ENCODE measurements around the gene UCHL5. TPM values are rescaled to one million over a fixed set of nuclear protein-coding genes. Genes with fewer than 3 reads are reported as not detected.
"Not testable (repeated sequence)": the region's sequence is repeated elsewhere in the genome, so short reads cannot be mapped to it uniquely, and the experiment has no call there.

The UCHL5 gene
- polyA plus RNA-seq, 1 donor from 2014 or later = 28.8 TPM

- H3K79me2 ChIP-seq (replicated peaks; ENCODE audit: insufficient read depth, low read length) = no peaks in the 10 kb centered on the region
- H3K9ac ChIP-seq (ENCODE audit: low read length) = no peak overlapping the region
- TF ChIP-seq REST (IDR thresholded peaks at IDR 0.05; ENCODE audit: borderline replicate concordance) (no peak), CTCF (IDR thresholded peaks at IDR 0.05; ENCODE audit: poor library complexity, severe bottlenecking) (no peak), RAD21 (conservative IDR thresholded peaks at IDR 0.05) (no peak), EZH2 (IDR thresholded peaks at IDR 0.05; ENCODE audit: borderline replicate concordance, insufficient read depth, low read length, poor library complexity, severe bottlenecking) (no peak), POLR2AphosphoS5 (IDR thresholded peaks at IDR 0.05) (no peak), EP300 (conservative IDR thresholded peaks at IDR 0.05; ENCODE audit: poor library complexity, severe bottlenecking) (no peak), SMC3 (conservative IDR thresholded peaks at IDR 0.05; ENCODE audit: poor library complexity) (no peak), TAF1 (IDR thresholded peaks at IDR 0.05; ENCODE audit: low read depth) (no peak), MXI1 (conservative IDR thresholded peaks at IDR 0.05; ENCODE audit: poor library complexity, severe bottlenecking) (no peak)
- no peaks in the 10 kb centered on the region for H3K9me3 ChIP-seq (ENCODE audit: low read length)
- H3K9me2 ChIP-seq (ENCODE audit: insufficient read depth, low read length) = no peaks in the 10 kb centered on the region
- H3K4me3 ChIP-seq (ENCODE audit: low read length) = no peak overlapping the region
- no peak overlapping the region for H2AFZ ChIP-seq (ENCODE audit: low read depth, low read length)
- no peaks in the 10 kb centered on the region for H3K27me3 ChIP-seq (ENCODE audit: insufficient read depth, low read depth, low read length)
- H4K20me1 ChIP-seq (ENCODE audit: insufficient read depth) = no peaks in the 10 kb centered on the region
- no peaks in the 10 kb centered on the region for H3F3A ChIP-seq (ENCODE audit: insufficient read depth, low read length, poor library complexity, severe bottlenecking)
- no peak overlapping the region for H3K27ac ChIP-seq (ENCODE audit: low read length)
- H3K4me2 ChIP-seq (ENCODE audit: low read length) = no peak overlapping the region
- H3K36me3 ChIP-seq (ENCODE audit: insufficient read depth, low read length) = no peaks in the 10 kb centered on the region
These were observed 75.7 kb downstream of the UCHL5 start for GRCh38 chr1:192983349-192983980.

DNA sequence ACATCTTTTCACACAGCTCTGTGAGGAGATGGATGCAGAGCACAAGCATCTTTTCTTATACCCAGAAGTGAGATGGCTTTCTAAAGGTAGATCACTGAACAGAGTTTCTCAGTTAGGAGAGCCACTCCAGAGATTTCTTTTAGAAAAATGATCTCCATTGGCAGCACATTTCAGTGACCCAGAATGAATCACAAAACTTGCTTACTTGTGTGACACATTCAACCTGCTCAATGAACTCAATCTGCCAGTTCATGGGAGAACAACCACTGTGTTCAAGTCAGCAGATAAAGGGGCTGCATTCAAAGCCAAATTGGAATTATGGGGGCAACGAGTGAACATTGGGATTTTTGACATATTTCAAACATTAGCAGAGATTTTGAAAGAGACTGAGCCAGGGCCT, 78.3 kb downstream of the UCHL5 start:
- Histone ChIP-seq H3K4me2 (ENCODE audit: low read length) (no peak overlapping the region), H3K36me3 (ENCODE audit: insufficient read depth, low read length) (no peaks in the 10 kb centered on the region), H3K4me3 (ENCODE audit: low read length) (no peak overlapping the region), H2AFZ (ENCODE audit: low read depth, low read length) (no peak overlapping the region), H3K9ac (ENCODE audit: low read length) (no peak overlapping the region), H3K27me3 (ENCODE audit: insufficient read depth, low read depth, low read length) (no peaks in the 10 kb centered on the region), H3K27ac (ENCODE audit: low read length) (no peak overlapping the region), H3K9me3 (ENCODE audit: low read length) (no peaks in the 10 kb centered on the region), H3F3A (ENCODE audit: insufficient read depth, low read length, poor library complexity, severe bottlenecking) (no peaks in the 10 kb centered on the region), H4K20me1 (ENCODE audit: insufficient read depth) (no peaks in the 10 kb centered on the region), H3K9me2 (ENCODE audit: insufficient read depth, low read length) (no peaks in the 10 kb centered on the region), H3K79me2 (replicated peaks; ENCODE audit: insufficient read depth, low read length) (no peaks in the 10 kb centered on the region)
- TF ChIP-seq EZH2 (IDR thresholded peaks at IDR 0.05; ENCODE audit: borderline replicate concordance, insufficient read depth, low read length, poor library complexity, severe bottlenecking) (no peak), EP300 (conservative IDR thresholded peaks at IDR 0.05; ENCODE audit: poor library complexity, severe bottlenecking) (no peak), RAD21 (conservative IDR thresholded peaks at IDR 0.05) (no peak), TAF1 (IDR thresholded peaks at IDR 0.05; ENCODE audit: low read depth) (no peak), MXI1 (conservative IDR thresholded peaks at IDR 0.05; ENCODE audit: poor library complexity, severe bottlenecking) (no peak), REST (IDR thresholded peaks at IDR 0.05; ENCODE audit: borderline replicate concordance) (no peak), POLR2AphosphoS5 (IDR thresholded peaks at IDR 0.05) (no peak), CTCF (IDR thresholded peaks at IDR 0.05; ENCODE audit: poor library complexity, severe bottlenecking) (no peak)

DNA sequence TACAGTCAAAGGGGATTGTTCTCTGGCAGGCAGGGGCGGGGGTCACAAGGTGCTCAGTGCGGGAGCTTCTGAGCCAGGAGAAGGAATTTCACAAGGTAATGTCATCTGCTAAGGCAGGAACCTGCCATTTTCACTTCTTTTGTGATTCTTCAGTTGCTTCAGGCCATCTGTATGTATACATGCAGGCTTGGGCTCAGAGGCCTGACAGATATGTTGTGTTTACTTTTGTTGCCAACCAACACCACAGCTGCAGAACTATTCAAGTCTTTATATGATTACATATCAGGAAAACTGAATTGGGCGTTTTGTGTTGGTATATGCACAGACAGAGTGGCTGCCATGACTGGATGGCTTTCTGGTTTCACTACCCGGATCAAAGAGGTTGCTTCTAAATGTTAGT, 78.8 kb downstream of the UCHL5 start:
- H3F3A ChIP-seq (ENCODE audit: insufficient read depth, low read length, poor library complexity, severe bottlenecking); H3K4me3 ChIP-seq (ENCODE audit: low read length); H3K27me3 ChIP-seq (ENCODE audit: insufficient read depth, low read depth, low read length); H3K9ac ChIP-seq (ENCODE audit: low read length); H4K20me1 ChIP-seq (ENCODE audit: insufficient read depth); H3K36me3 ChIP-seq (ENCODE audit: insufficient read depth, low read length); H3K4me2 ChIP-seq (ENCODE audit: low read length); H3K79me2 ChIP-seq (replicated peaks; ENCODE audit: insufficient read depth, low read length); H3K9me3 ChIP-seq (ENCODE audit: low read length); H3K9me2 ChIP-seq (ENCODE audit: insufficient read depth, low read length); H3K27ac ChIP-seq (ENCODE audit: low read length); H2AFZ ChIP-seq (ENCODE audit: low read depth, low read length): not testable (repeated sequence)
